ENCODE measurements around the gene DRC1.
"Not testable (repeated sequence)": the region's sequence is repeated elsewhere in the genome, so short reads cannot be mapped to it uniquely, and the experiment has no call there.

Gene DRC1

GRCh38 chr2:26464390-26465265 is 62.9 kb downstream of the DRC1 start:
- DNase-seq: no peak

GRCh38 chr2:26465266-26465925 is 63.7 kb downstream of the DRC1 start:
- no peak for DNase-seq

- no peak for DNase-seq
These were observed 64.3 kb downstream of the DRC1 start for GRCh38 chr2:26465981-26466471.

- no peak for DNase-seq
These were observed 65.1 kb downstream of the DRC1 start for GRCh38 chr2:26466662-26467310.

- DNase-seq: not testable (repeated sequence)
These were observed 66.8 kb downstream of the DRC1 start for GRCh38 chr2:26468544-26468943.

GRCh38 chr2:26469092-26469710 is 67.5 kb downstream of the DRC1 start:
- DNase-seq: peak; percentile 27

GRCh38 chr2:26469955-26470354 is 68.2 kb downstream of the DRC1 start:
- no peak for DNase-seq

GRCh38 chr2:26470601-26471260 is 69.0 kb downstream of the DRC1 start:
- DNase-seq: no peak

- DNase-seq: peak; percentile 15
These were observed 69.6 kb downstream of the DRC1 start for GRCh38 chr2:26471289-26471688.

- DNase-seq: no peak
These were observed 70.3 kb downstream of the DRC1 start for GRCh38 chr2:26471766-26472706.

GRCh38 chr2:26472821-26473655 is 71.3 kb downstream of the DRC1 start:
- DNase-seq: no peak

- no peak for DNase-seq
These were observed 72.1 kb downstream of the DRC1 start for GRCh38 chr2:26473796-26474195.

- DNase-seq: no peak
These were observed 72.6 kb downstream of the DRC1 start for GRCh38 chr2:26474261-26474785.

GRCh38 chr2:26475037-26475436 is 73.3 kb downstream of the DRC1 start:
- DNase-seq: no peak

- no peak for DNase-seq
These were observed 74.2 kb downstream of the DRC1 start for GRCh38 chr2:26475832-26476501.

- DNase-seq: no peak
These were observed 75.6 kb downstream of the DRC1 start for GRCh38 chr2:26477126-26477910.

- no peak for DNase-seq
These were observed 76.2 kb downstream of the DRC1 start, which contains the start of gene OTOF for GRCh38 chr2:26477911-26478253. OTOF (minus strand) TSS chr2:26478124.

GRCh38 chr2:26478366-26478765 is 76.6 kb downstream of the DRC1 start:
- DNase-seq: no peak

All from NCI-H345 (cell line).